Keratinocyte (primary cell): ENCODE results near the gene CEP131. TPM values are rescaled to one million over a fixed set of nuclear protein-coding genes. Genes with fewer than 3 reads are reported as not detected.

Experiments
- DNase-seq: peaks from one replicate; pipeline ENCODE4 v3.0.0-alpha.2; 2011; ENCODE audit warnings: low read depth, missing footprints, low spot score
- FAIRE-seq: peaks from 2 replicates; lab custom pipeline; 2011; peaks lifted over from hg19 to GRCh38; lab: Jason Lieb, UNC
- H2AFZ ChIP-seq: 2 replicates; pipeline ENCODE4 v1.6.0; 2012; ENCODE audit warnings: low read length, control low read depth, inconsistent platforms; ENCODE audit not compliant: control insufficient read depth
- H3K27ac ChIP-seq: 2 replicates; pipeline ENCODE4 v1.5.1; 2011; ENCODE audit warnings: low read length; ENCODE audit not compliant: control insufficient read depth, insufficient read depth
- H3K27me3 ChIP-seq: 3 replicates; pipeline ENCODE4 v1.6.0; 2011; ENCODE audit warnings: low read length; ENCODE audit not compliant: control insufficient read depth, insufficient read depth; ENCODE audit errors: extremely low read depth
- H3K36me3 ChIP-seq, 2 experiments: 2 replicates in 1 of 2; 3 replicates in 1 of 2; pipeline ENCODE4 v1.5.1; 2011; ENCODE audit warnings: low read length in 2 of 2, mild to moderate bottlenecking in 1 of 2; ENCODE audit not compliant: control insufficient read depth in 2 of 2, insufficient read depth in 2 of 2; ENCODE audit errors: extremely low read depth in 1 of 2
- H3K4me1 ChIP-seq: 3 replicates; pipeline ENCODE4 v1.5.1; 2011; ENCODE audit warnings: low read length; ENCODE audit not compliant: control insufficient read depth, insufficient read depth; ENCODE audit errors: extremely low read depth
- H3K4me2 ChIP-seq: 3 replicates; pipeline ENCODE4 v1.6.0; 2011; ENCODE audit warnings: low read depth, low read length; ENCODE audit not compliant: control insufficient read depth, insufficient read depth; ENCODE audit errors: extremely low read depth
- H3K4me3 ChIP-seq, 3 experiments: fragments of 200-600 bp in 1 of 3; sonication (generic) in 1 of 3; 2 replicates in 2 of 3; 3 replicates in 1 of 3; pipeline ENCODE4 v1.5.1; 2011 to 2016; ENCODE audit warnings: low read length in 3 of 3, mild to moderate bottlenecking in 3 of 3, control low read depth in 2 of 3, inconsistent platforms in 1 of 3, low read depth in 1 of 3, mixed read lengths in 1 of 3, mixed run types in 1 of 3, moderate library complexity in 1 of 3; ENCODE audit not compliant: control insufficient read depth in 2 of 3, insufficient read depth in 2 of 3; ENCODE audit errors: extremely low read depth in 1 of 3
- H3K79me2 ChIP-seq: 2 replicates; pipeline ENCODE4 v1.6.0; 2012; ENCODE audit warnings: low read length; ENCODE audit not compliant: control insufficient read depth, insufficient read depth
- H3K9ac ChIP-seq: 3 replicates; pipeline ENCODE4 v1.6.0; 2011; ENCODE audit warnings: low read length; ENCODE audit not compliant: control insufficient read depth, insufficient read depth; ENCODE audit errors: extremely low read depth
- H3K9me1 ChIP-seq: 3 replicates; pipeline ENCODE4 v1.6.0; 2011; ENCODE audit warnings: low read length; ENCODE audit not compliant: control insufficient read depth, insufficient read depth; ENCODE audit errors: extremely low read depth
- H3K9me3 ChIP-seq: 2 replicates; pipeline ENCODE4 v1.5.1; 2012; ENCODE audit warnings: low read depth, low read length; ENCODE audit not compliant: control insufficient read depth
- H4K20me1 ChIP-seq: 3 replicates; pipeline ENCODE4 v1.6.0; 2011; ENCODE audit warnings: low read length; ENCODE audit not compliant: control insufficient read depth, insufficient read depth; ENCODE audit errors: extremely low read depth
- CTCF ChIP-seq, 3 experiments: IDR thresholded peaks in 1 of 3; conservative IDR thresholded peaks in 1 of 3; optimal IDR thresholded peaks in 1 of 3; 2 replicates in 2 of 3; 3 replicates in 1 of 3; pipeline versions ENCODE3 to v1.5.1; 2011; ENCODE audit warnings: low read length in 3 of 3, mild to moderate bottlenecking in 3 of 3, moderate library complexity in 2 of 3, control low read depth in 1 of 3, inconsistent platforms in 1 of 3; ENCODE audit not compliant: insufficient read depth in 2 of 3; ENCODE audit errors: extremely low read depth in 1 of 3
- EZH2 ChIP-seq: IDR thresholded peaks from one replicate; pipeline ENCODE4 v1.6.1; 2012; ENCODE audit warnings: inconsistent platforms, mild to moderate bottlenecking, low read length, moderate library complexity
- dilution Hi-C: fragments of 300-500 bp; cut with MboI; formaldehyde crosslinking; loops from one replicate; pipeline ENCODE4 v1.7.0; 2020; ENCODE audit warnings: low sequenced_read_pairs; ENCODE audit not compliant: extremely low pct_ligation_motif_present
- polyA plus RNA-seq, 5 experiments: library from polyadenylated mRNA; depleted of rRNA in 3 of 5; stranded (reverse) in 3 of 5; stranded (forward) in 1 of 5; unstranded in 1 of 5; fragments of >200 nt; gene quantifications; 1 replicate in 1 of 5; 2 replicates in 3 of 5; 3 replicates in 1 of 5; pipeline versions ENCODE4 v1.2.1 to v1.2.3, GENCODE V29; 2011 to 2012; ENCODE audit warnings: missing spikeins in 2 of 5, low read depth in 1 of 5, low replicate concordance in 1 of 5

CEP131 gene
- polyA plus RNA-seq, 1 donor (not counting 4 experiments of a cell fraction or from before 2014, with no cell fraction given) = 2.6 TPM

GRCh38 chr17:81221842-81222619 is 734 bp downstream of the CEP131 start:
- H3K9ac ChIP-seq = peak overlapping the region; percentile 56
- H3K4me1 ChIP-seq = peaks cover 17% of the 10 kb centered on the region
- dilution Hi-C loops = no loop called here
- DNase-seq (no peak), FAIRE-seq (no peak)
- H3K4me3 ChIP-seq = peak overlapping the region; percentile 51 to 79 (median 67)
- H3K27ac ChIP-seq = no peak overlapping the region
- H3K4me2 ChIP-seq = peak overlapping the region; percentile 87
- TF ChIP-seq CTCF (optimal IDR thresholded peaks at IDR 0.05 in 1 of 3, IDR thresholded peaks at IDR 0.05 in 1 of 3, conservative IDR thresholded peaks at IDR 0.05 in 1 of 3; ENCODE audit: extremely low read depth in 1 of 3, insufficient read depth in 2 of 3, low read length in 3 of 3) (no peak), EZH2 (no peak)
- H3K27me3 ChIP-seq = no peaks in the 10 kb centered on the region
- no peaks in the 10 kb centered on the region for H3K9me3 ChIP-seq
- no peaks in the 10 kb centered on the region for H3K79me2 ChIP-seq
- H3K36me3 ChIP-seq = no peaks in the 10 kb centered on the region
- no peaks in the 10 kb centered on the region for H4K20me1 ChIP-seq
- no peaks in the 10 kb centered on the region for H3K9me1 ChIP-seq
- H2AFZ ChIP-seq = peak overlapping the region; percentile 44

GRCh38 chr17:81221371-81221841 is 1.4 kb downstream of the CEP131 start:
- DNase-seq = no peak
- Histone ChIP-seq H3K4me1 (peaks cover 17% of the 10 kb centered on the region), H3K9me3 (no peaks in the 10 kb centered on the region), H4K20me1 (no peaks in the 10 kb centered on the region), H3K27ac (no peak overlapping the region), H3K36me3 (no peaks in the 10 kb centered on the region), H3K4me2 (peak overlapping the region; percentile 87), H3K9me1 (no peaks in the 10 kb centered on the region), H3K9ac (no peak overlapping the region), H3K27me3 (no peaks in the 10 kb centered on the region), H2AFZ (no peak overlapping the region), H3K79me2 (no peaks in the 10 kb centered on the region), H3K4me3 (peak overlapping the region in 1 of 3 experiments; percentile 67)
- dilution Hi-C loops = no loop called here
- FAIRE-seq = no peak
- no peak for TF ChIP-seq CTCF (optimal IDR thresholded peaks at IDR 0.05 in 1 of 3, IDR thresholded peaks at IDR 0.05 in 1 of 3, conservative IDR thresholded peaks at IDR 0.05 in 1 of 3; ENCODE audit: extremely low read depth in 1 of 3, insufficient read depth in 2 of 3, low read length in 3 of 3)
- no peak for TF ChIP-seq EZH2
